Parathyroid adenoma (tissue), 2 donors: ENCODE data around the gene MAGI2.

Experiments used
- H2AFZ ChIP-seq: fragments of 300-600 bp; sonication (generic); one replicate; pipeline ENCODE4 v1.7.0; 2017; ENCODE audit warnings: antibody characterized with exemption, mild to moderate bottlenecking
- H3K27ac ChIP-seq: fragments of 300-600 bp; sonication (generic); one replicate; pipeline ENCODE4 v1.7.0; 2017
- H3K27me3 ChIP-seq: fragments of 300-600 bp; sonication (generic); one replicate; pipeline ENCODE4 v1.7.0; 2017; ENCODE audit warnings: low read length; ENCODE audit not compliant: control insufficient read depth, insufficient read depth
- H3K36me3 ChIP-seq: fragments of 300-600 bp; sonication (generic); one replicate; pipeline ENCODE4 v1.7.0; 2017; ENCODE audit warnings: low read length; ENCODE audit not compliant: control insufficient read depth, insufficient read depth
- H3K4me1 ChIP-seq: fragments of 300-600 bp; sonication (generic); one replicate; pipeline ENCODE4 v1.7.0; 2017; ENCODE audit warnings: control low read depth
- H3K4me2 ChIP-seq: fragments of 300-600 bp; sonication (generic); one replicate; pipeline ENCODE4 v1.7.0; 2017; ENCODE audit warnings: low read length
- H3K4me3 ChIP-seq: fragments of 300-600 bp; sonication (generic); one replicate; pipeline ENCODE4 v1.7.0; 2017; ENCODE audit warnings: low read depth, low read length
- H3K79me2 ChIP-seq: fragments of 300-600 bp; sonication (generic); one replicate; pipeline ENCODE4 v1.7.0; 2017; ENCODE audit warnings: control low read depth
- H3K9ac ChIP-seq: fragments of 300-600 bp; sonication (generic); one replicate; pipeline ENCODE4 v1.7.0; 2017; ENCODE audit warnings: mild to moderate bottlenecking
- H3K9me3 ChIP-seq: fragments of 300-600 bp; sonication (generic); one replicate; pipeline ENCODE4 v1.7.0; 2017; ENCODE audit warnings: low read length; ENCODE audit not compliant: control insufficient read depth
- CTCF ChIP-seq: fragments of 300-600 bp; sonication (generic); IDR thresholded peaks from one replicate; pipeline ENCODE4 v1.7.0; 2017; ENCODE audit warnings: antibody characterized with exemption, mild to moderate bottlenecking
- donor health status: primary hyperparathyroidism.

The MAGI2 gene

DNA sequence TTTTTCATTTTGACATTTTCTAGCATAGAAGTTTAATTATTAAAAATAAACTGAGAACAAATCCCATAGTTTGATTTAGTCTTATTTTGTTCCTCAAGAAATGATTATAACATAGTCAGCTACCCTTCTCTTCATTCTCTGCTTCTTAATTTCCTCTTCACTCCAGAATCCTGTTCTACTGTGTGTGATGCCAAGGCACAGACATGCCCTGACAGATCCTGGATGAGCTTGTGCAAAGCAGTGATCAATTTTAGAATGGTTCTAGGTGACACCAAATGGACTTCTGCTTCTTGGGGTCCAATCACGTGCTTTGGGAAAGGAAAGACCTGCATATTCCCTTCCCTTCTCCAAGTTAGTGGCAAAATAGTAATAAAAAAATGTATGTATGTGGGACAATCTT is 665.6 kb downstream of the MAGI2 start:
- no peak overlapping the region for H2AFZ ChIP-seq
- H3K4me2 ChIP-seq = no peak overlapping the region
- H3K27ac ChIP-seq = no peak overlapping the region
- no peaks in the 10 kb centered on the region for H3K36me3 ChIP-seq
- H3K27me3 ChIP-seq = no peaks in the 10 kb centered on the region
- no peaks in the 10 kb centered on the region for H3K9me3 ChIP-seq
- no peaks in the 10 kb centered on the region for H3K79me2 ChIP-seq
- no peak overlapping the region for H3K9ac ChIP-seq
- H3K4me1 ChIP-seq = no peaks in the 10 kb centered on the region
- no peak overlapping the region for H3K4me3 ChIP-seq
- no peak for TF ChIP-seq CTCF

DNA sequence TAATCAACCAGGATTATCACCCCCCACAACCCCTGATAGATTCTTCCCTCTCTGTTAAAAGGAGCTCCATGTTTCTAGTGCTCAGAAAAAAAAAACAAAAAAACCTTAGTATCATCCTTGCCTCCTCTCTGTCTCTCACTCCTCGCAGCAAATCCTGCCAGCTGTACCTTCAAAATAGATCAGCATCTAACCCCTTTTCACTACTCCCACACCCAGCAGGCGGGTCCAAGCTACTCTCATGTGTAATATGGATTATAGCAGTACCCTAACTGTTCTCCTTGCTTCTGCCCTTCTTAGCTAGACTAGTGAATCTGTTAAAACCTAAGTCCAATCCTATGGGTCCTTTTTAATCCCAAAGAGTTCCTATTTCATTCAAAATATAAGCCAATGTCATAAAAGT is 667.4 kb downstream of the MAGI2 start:
- Histone ChIP-seq H3K9me3 (no peaks in the 10 kb centered on the region), H3K4me2 (no peak overlapping the region), H3K27ac (no peak overlapping the region), H2AFZ (no peak overlapping the region), H3K79me2 (no peaks in the 10 kb centered on the region), H3K4me3 (no peak overlapping the region), H3K36me3 (no peaks in the 10 kb centered on the region), H3K9ac (no peak overlapping the region), H3K4me1 (no peaks in the 10 kb centered on the region), H3K27me3 (no peaks in the 10 kb centered on the region)
- TF ChIP-seq CTCF = no peak

DNA sequence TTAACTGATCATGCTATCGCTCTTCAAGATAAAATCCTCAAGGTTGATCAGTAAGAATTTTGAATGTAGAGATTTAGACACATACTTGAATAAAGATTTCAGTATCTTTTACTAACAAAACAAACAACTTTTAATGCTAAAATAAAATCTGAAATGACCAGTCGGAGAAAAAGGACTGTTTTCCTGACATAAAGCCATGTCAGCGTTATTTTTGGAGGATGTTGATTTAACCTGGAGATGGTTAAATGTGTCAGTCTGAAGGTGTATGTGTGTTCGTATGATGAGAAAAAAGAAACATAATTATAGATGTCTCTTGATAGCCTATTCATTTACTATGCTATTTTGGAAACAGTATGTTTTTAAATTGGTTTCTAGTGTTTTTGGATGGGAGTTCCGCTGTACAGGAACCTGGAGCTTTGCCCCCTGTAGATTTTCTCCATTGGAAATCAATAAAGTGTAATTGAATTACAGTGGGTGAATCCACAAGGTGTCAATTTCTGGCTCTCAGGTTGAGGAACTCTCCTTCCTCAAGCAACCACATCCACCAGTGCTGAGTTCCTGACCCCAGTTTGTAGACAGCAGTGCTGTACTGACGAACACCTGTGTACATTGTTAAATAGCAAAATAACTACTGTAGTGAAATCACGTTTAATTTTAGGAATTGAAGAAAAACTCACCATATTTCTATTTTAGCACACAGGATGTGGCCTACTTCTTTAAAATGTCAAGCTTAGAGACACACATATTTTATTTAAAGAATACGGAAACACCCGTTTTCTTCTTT is 670.1 kb downstream of the MAGI2 start:
- no peak for TF ChIP-seq CTCF
- H3K4me1 ChIP-seq = no peaks in the 10 kb centered on the region
- no peaks in the 10 kb centered on the region for H3K79me2 ChIP-seq
- H3K4me2 ChIP-seq = no peak overlapping the region
- no peaks in the 10 kb centered on the region for H3K27me3 ChIP-seq
- no peaks in the 10 kb centered on the region for H3K36me3 ChIP-seq
- no peak overlapping the region for H2AFZ ChIP-seq
- H3K4me3 ChIP-seq = no peak overlapping the region
- no peak overlapping the region for H3K9ac ChIP-seq
- H3K9me3 ChIP-seq = no peaks in the 10 kb centered on the region
- no peak overlapping the region for H3K27ac ChIP-seq

DNA sequence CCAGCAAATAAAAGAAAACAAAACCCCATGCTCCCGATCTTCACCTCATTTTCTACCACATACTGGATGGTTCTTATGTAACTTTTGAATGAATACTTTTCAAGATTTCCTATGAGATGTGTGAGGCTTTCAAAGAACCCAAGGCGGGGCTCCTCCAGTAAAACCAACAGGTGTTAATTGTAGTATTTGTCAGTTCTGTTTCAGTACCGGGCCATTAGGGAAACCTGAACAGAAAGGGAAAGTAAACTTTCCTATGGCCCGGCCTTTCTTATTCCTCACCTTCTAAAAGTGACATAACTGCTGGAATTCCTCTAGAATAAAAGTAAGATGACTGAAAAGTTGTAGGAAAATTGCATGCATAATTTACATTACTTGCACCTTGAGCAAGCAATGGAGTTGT is 672.9 kb downstream of the MAGI2 start:
- no peaks in the 10 kb centered on the region for H3K4me1 ChIP-seq
- H3K36me3 ChIP-seq = no peaks in the 10 kb centered on the region
- no peaks in the 10 kb centered on the region for H3K79me2 ChIP-seq
- H3K9ac ChIP-seq = no peak overlapping the region
- H3K4me2 ChIP-seq = no peak overlapping the region
- no peak overlapping the region for H3K27ac ChIP-seq
- no peak for TF ChIP-seq CTCF
- no peaks in the 10 kb centered on the region for H3K27me3 ChIP-seq
- no peak overlapping the region for H3K4me3 ChIP-seq
- H3K9me3 ChIP-seq = no peaks in the 10 kb centered on the region
- H2AFZ ChIP-seq = no peak overlapping the region

GRCh38 chr7:78779788-78780187 is 673.7 kb downstream of the MAGI2 start:
- Histone ChIP-seq H3K9me3 (no peaks in the 10 kb centered on the region), H3K4me3 (no peak overlapping the region), H3K36me3 (no peaks in the 10 kb centered on the region), H3K9ac (no peak overlapping the region), H3K79me2 (no peaks in the 10 kb centered on the region), H2AFZ (no peak overlapping the region), H3K27me3 (no peaks in the 10 kb centered on the region), H3K4me2 (no peak overlapping the region), H3K27ac (no peak overlapping the region), H3K4me1 (no peaks in the 10 kb centered on the region)
- no peak for TF ChIP-seq CTCF
